IPS DF 6.9 (cell line): ENCODE data around the gene PHYHIPL.
"Not testable (repeated sequence)": the region's sequence is repeated elsewhere in the genome, so short reads cannot be mapped to it uniquely, and the experiment has no call there.

Experiments
- DNase-seq: peaks from one replicate; pipeline ENCODE4 v3.0.0-alpha.2; 2013; ENCODE audit warnings: low read depth, low spot score
- H3K27ac ChIP-seq: one replicate; pipeline ENCODE4 v1.5.1; 2013; ENCODE audit warnings: low read length, control low read depth
- H3K27me3 ChIP-seq: 2 replicates; pipeline ENCODE4 v1.6.1; 2013; ENCODE audit warnings: mild to moderate bottlenecking, low read length; ENCODE audit not compliant: control insufficient read depth, insufficient read depth
- H3K36me3 ChIP-seq: 2 replicates; pipeline ENCODE4 v1.6.1; 2013; ENCODE audit warnings: low read length; ENCODE audit not compliant: control insufficient read depth, insufficient read depth
- H3K4me1 ChIP-seq: 2 replicates; pipeline ENCODE4 v1.6.1; 2013; ENCODE audit warnings: low read length; ENCODE audit not compliant: control insufficient read depth, insufficient read depth
- H3K4me3 ChIP-seq: 2 replicates; pipeline ENCODE4 v1.5.1; 2013; ENCODE audit warnings: mild to moderate bottlenecking, low read length
- H3K9me3 ChIP-seq: 2 replicates; pipeline ENCODE4 v1.6.1; 2013; ENCODE audit warnings: low read length, inconsistent platforms; ENCODE audit not compliant: control insufficient read depth, insufficient read depth
- WGBS: extraction: QIAGEN DNeasy Blood & Tissue Kit; methylation state at CpG from one replicate; pipeline ENCODE4 v1.1.7; 2013; ENCODE audit warnings: mixed read lengths, missing lambda C conversion rate; ENCODE audit not compliant: insufficient read length, insufficient coverage; 5-methylcytosine and 5-hydroxymethylcytosine counted together

PHYHIPL gene

GRCh38 chr10:59234194-59234593 lies 57.8 kb downstream of the PHYHIPL start:
- no peak for DNase-seq
- H3K36me3 ChIP-seq = no peaks in the 10 kb centered on the region
- H3K4me1 ChIP-seq = no peaks in the 10 kb centered on the region
- no CpG with 5 or more reads among the region's 3 CpGs for whole genome bisulfite sequencing
- H3K27me3 ChIP-seq = no peaks in the 10 kb centered on the region
- H3K27ac ChIP-seq = no peak overlapping the region
- no peaks in the 10 kb centered on the region for H3K9me3 ChIP-seq
- H3K4me3 ChIP-seq = no peak overlapping the region

- Histone ChIP-seq H3K9me3 (no peaks in the 10 kb centered on the region), H3K4me1 (no peaks in the 10 kb centered on the region), H3K27me3 (no peaks in the 10 kb centered on the region), H3K4me3 (no peak overlapping the region), H3K27ac (no peak overlapping the region), H3K36me3 (no peaks in the 10 kb centered on the region)
- no peak for DNase-seq
These were observed 58.5 kb downstream of the PHYHIPL start for GRCh38 chr10:59234816-59235429.

- Histone ChIP-seq H3K9me3 (no peaks in the 10 kb centered on the region), H3K27me3 (no peaks in the 10 kb centered on the region), H3K36me3 (no peaks in the 10 kb centered on the region), H3K4me3 (no peak overlapping the region), H3K4me1 (no peaks in the 10 kb centered on the region), H3K27ac (no peak overlapping the region)
- whole genome bisulfite sequencing = no CpG with 5 or more reads among the region's 4 CpGs
- no peak for DNase-seq
These were observed 59.7 kb downstream of the PHYHIPL start for GRCh38 chr10:59236064-59236697.

- H3K36me3 ChIP-seq = no peaks in the 10 kb centered on the region
These were observed 61.3 kb downstream of the PHYHIPL start for GRCh38 chr10:59237775-59238174.

GRCh38 chr10:59239108-59239507 lies 62.7 kb downstream of the PHYHIPL start:
- no CpG with 5 or more reads among the region's 2 CpGs for WGBS
- not testable (repeated sequence) for H3K27ac ChIP-seq, H3K36me3 ChIP-seq, H3K4me3 ChIP-seq, DNase-seq, H3K27me3 ChIP-seq, H3K9me3 ChIP-seq, H3K4me1 ChIP-seq

More at GRCh38 chr10:59237775-59238174, 61.3 kb downstream of the PHYHIPL start:
- DNase-seq = no peak
- no peak overlapping the region for H3K27ac ChIP-seq
- no peaks in the 10 kb centered on the region for H3K4me1 ChIP-seq
- H3K4me3 ChIP-seq = no peak overlapping the region
- H3K27me3 ChIP-seq = no peaks in the 10 kb centered on the region
- H3K9me3 ChIP-seq = no peaks in the 10 kb centered on the region

GRCh38 chr10:59240582-59241183 lies 64.2 kb downstream of the PHYHIPL start:
- WGBS = no CpG with 5 or more reads among the region's 2 CpGs
- Histone ChIP-seq H3K9me3 (no peaks in the 10 kb centered on the region), H3K27ac (no peak overlapping the region), H3K36me3 (no peaks in the 10 kb centered on the region), H3K4me3 (no peak overlapping the region), H3K4me1 (no peaks in the 10 kb centered on the region), H3K27me3 (no peaks in the 10 kb centered on the region)
- DNase-seq = no peak

GRCh38 chr10:59242057-59242456 lies 65.6 kb downstream of the PHYHIPL start:
- Histone ChIP-seq H3K36me3 (no peaks in the 10 kb centered on the region), H3K4me3 (no peak overlapping the region), H3K27me3 (no peaks in the 10 kb centered on the region), H3K9me3 (no peaks in the 10 kb centered on the region), H3K27ac (no peak overlapping the region), H3K4me1 (no peaks in the 10 kb centered on the region)
- no CpG with 5 or more reads among the region's 1 CpG for WGBS
- no peak for DNase-seq

GRCh38 chr10:59242991-59243390 lies 66.5 kb downstream of the PHYHIPL start:
- whole genome bisulfite sequencing = no CpG with 5 or more reads among the region's 3 CpGs
- Histone ChIP-seq H3K4me3 (no peak overlapping the region), H3K4me1 (no peaks in the 10 kb centered on the region), H3K27me3 (no peaks in the 10 kb centered on the region), H3K36me3 (no peaks in the 10 kb centered on the region), H3K9me3 (no peaks in the 10 kb centered on the region), H3K27ac (no peak overlapping the region)
- no peak for DNase-seq

- Histone ChIP-seq H3K27me3 (no peaks in the 10 kb centered on the region), H3K9me3 (no peaks in the 10 kb centered on the region), H3K36me3 (no peaks in the 10 kb centered on the region), H3K27ac (no peak overlapping the region), H3K4me3 (no peak overlapping the region), H3K4me1 (no peaks in the 10 kb centered on the region)
- no peak for DNase-seq
- WGBS = no CpG with 5 or more reads among the region's 2 CpGs
These were observed 67.3 kb downstream of the PHYHIPL start for GRCh38 chr10:59243611-59244195.

GRCh38 chr10:59244871-59245270 lies 68.4 kb downstream of the PHYHIPL start:
- H3K36me3 ChIP-seq = no peaks in the 10 kb centered on the region
- H3K4me3 ChIP-seq = no peak overlapping the region
- no peaks in the 10 kb centered on the region for H3K9me3 ChIP-seq
- H3K27me3 ChIP-seq = no peaks in the 10 kb centered on the region
- WGBS = no CpG with 5 or more reads among the region's 1 CpG
- DNase-seq = no peak
- no peak overlapping the region for H3K27ac ChIP-seq
- H3K4me1 ChIP-seq = no peaks in the 10 kb centered on the region
